Globus pallidus (tissue), 1 donor: ENCODE data around the gene DMBX1.

Experiments used
- DNase-seq: peaks from one replicate; pipeline ENCODE4 v3.0.0-alpha.2; 2015; ENCODE audit warnings: low spot score

The DMBX1 gene

GRCh38 chr1:46506470-46507219, 17.0 kb downstream of the DMBX1 start:
- no peak for DNase-seq

GRCh38 chr1:46508757-46509156, 19.1 kb downstream of the DMBX1 start:
- no peak for DNase-seq

DNA sequence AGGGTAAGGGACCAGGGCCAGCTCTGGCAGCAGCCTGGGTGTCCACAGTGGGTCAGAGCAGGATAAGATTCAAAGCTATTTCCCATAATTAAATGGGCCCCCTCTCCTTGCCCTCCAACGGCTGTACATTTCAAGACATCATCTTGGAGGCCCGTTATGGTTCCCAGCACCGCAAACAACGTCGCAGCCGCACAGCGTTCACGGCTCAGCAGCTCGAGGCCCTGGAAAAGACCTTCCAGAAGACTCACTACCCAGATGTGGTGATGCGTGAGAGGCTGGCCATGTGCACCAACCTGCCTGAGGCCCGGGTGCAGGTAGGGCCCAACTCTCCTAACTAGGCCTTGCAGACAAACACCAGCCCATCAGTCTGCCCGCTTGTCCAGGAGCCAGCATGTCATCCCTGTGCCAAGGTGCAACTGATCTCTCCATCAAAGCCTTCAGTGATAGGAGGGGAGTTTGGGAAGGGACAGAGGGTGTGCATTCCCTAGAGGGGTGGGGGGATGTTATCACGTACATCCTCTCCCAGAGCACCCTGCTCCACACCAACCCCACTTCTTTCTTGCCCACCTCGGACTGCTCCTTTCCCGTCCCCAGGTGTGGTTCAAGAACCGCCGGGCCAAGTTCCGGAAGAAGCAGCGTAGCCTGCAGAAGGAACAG, 20.8 kb downstream of the DMBX1 start:
- DNase-seq = no peak

GRCh38 chr1:46510998-46511365, 21.3 kb downstream of the DMBX1 start:
- no peak for DNase-seq

DNA sequence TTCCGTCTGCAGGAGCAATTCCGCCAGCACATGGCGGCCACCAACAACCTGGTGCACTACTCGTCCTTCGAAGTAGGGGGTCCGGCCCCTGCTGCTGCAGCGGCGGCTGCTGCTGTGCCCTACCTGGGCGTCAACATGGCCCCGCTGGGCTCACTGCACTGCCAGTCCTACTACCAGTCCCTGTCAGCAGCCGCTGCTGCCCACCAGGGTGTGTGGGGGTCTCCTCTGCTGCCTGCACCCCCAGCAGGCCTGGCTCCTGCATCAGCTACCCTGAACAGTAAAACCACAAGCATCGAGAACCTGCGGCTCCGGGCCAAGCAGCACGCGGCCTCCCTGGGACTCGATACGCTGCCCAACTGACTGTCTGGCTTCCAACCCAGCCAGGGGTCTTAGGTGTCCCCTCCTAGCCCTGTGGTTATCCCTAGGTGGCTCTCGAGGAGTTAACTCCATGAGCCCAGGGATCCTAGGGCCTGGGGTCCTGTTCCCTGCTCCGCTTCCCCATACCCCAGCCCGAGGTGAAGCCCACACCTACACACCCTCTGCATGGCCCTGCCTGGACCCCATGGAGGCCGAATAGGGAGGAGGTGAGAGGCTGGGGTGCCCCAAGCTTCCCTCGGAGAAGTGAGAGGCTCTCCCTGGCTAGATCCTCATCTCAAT, 22.6 kb downstream of the DMBX1 start:
- no peak for DNase-seq

DNA sequence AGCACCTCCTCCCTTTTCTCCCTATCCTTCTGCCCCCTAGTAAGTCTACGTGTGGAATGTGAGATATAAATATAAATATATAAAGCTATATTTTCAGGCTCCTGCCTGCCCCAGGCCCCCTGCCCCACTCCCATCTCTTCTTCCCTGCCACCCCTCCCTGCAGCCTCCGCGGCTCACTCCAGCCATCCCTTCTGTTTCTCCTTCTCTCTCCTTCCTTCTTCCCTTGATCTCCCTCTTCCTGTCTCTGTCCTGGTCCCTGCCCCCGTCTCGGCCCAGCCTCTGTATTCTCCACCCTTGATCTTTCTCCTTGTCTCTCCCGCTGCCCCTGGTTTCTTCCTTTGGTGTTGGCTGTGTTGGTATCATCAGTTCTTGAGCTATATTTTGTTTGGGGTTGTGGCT, 23.2 kb downstream of the DMBX1 start:
- no peak for DNase-seq

DNA sequence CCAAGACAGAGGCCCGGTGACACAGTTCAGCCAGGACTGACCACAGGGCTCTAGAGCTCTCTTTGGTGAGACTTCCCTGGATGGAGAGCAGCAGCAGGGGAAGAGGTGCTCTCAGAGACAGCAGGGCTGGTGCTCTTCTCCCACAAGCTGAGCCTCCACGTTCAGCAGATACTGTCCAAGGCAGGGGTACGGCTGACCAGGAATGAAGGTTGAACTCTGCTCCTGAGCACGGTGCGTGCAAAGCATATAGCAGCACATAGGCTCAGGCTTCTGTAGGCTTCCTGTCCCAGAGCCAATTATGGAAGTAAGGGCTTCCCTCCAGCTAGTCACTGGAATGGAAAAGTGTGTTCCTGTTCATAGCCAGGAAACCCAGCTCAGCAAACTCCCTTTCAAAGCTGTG, 23.9 kb downstream of the DMBX1 start:
- no peak for DNase-seq

DNA sequence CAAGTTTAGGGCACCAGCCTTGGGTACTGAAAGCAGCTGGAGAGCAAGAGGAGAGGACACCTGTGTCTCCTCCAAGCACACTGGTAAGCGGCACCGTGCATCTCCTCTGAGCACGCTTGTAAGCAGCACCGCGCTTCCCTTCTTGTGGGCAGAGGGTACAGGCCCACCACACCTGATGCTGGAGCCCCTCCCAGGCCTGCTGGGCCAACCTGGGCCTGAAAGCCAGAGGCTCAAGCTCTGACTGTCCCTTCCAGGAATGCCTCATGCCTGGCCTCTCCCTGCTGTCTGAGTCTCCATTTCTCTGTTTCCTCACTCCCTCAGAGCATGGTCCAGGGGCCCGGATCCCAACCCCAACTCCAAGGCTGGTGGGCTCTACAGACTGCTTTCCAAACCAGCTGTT, 25.9 kb downstream of the DMBX1 start:
- no peak for DNase-seq

DNA sequence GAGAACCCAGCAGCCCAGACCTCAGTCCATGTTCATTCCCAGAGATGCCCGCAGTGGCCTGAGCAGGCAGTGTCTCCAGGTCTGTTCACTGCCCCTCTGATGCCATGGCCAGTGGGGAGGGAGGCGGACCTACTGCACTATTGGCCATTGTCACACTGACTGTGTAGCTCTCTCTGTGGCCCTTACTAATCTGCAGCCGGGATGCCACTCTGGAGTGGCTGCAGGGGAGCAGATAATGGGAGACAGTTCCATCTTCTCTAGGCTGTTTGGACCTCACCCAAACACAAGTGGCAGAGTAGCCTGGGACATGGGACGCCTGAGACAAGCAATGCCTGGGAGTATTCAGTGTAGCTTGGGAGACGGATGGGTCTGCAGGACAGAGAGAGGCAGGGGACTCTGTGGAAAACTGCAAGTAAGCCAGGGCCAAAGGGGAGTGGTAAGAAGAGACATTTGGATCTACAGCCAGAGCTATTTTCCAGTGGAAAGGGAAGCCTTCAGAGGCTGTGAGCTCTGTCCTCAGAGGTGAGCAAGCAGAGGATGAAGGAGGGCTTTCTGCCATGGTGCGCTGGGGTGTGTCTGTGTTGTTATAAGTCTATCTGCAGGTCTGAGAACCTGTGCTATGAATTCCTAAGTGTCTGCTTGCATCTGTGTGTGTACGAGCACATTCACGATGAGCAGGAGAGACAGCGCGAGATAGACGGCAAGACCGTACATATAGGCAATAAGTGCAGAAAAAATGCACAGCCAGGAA, 26.7 kb downstream of the DMBX1 start:
- no peak for DNase-seq

GRCh38 chr1:46517010-46517600, 27.5 kb downstream of the DMBX1 start:
- no peak for DNase-seq

GRCh38 chr1:46517932-46518498, 28.4 kb downstream of the DMBX1 start:
- no peak for DNase-seq

- DNase-seq = no peak
These were observed 29.6 kb downstream of the DMBX1 start for GRCh38 chr1:46519209-46519608.

DNA sequence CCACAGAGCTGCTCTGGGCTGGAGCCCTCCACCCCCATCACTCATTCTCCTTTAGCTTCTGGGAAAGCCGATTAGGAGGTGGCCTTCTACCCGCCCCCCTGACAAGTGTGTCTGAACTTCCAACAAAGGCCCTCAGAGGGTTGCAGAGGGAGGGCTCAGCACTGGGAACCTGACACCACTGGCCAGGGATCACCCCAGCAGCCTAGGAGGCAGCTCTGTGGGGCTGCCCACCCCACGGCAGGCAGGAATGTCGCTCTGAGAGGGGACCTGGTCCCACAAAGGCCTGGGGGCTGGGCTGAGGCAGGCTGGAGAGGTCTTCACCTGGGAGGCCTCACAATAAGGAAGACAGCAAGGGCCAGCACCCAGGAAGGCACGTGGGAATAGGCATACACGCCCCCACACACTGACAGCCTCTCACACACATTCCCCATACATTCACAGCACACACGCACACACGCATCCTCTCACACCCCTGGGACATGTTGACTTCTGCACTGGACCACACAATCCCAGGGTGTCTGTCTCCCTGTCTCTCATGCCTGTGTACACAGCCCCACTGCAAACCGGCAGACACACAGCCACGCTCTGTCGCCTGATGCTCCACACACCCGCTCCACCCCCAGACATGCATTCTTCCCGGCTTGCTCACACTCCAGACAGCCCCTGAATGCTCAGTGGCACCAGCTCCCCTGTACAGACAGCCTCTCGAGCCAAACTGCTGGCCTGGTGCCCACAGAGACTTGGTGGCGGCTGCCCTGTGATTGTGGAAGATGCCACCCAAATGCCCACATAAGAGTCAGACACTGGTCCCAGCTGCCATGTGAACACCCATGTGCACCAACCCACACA, 30.7 kb downstream of the DMBX1 start:
- DNase-seq = no peak

GRCh38 chr1:46521414-46521813, 31.8 kb downstream of the DMBX1 start:
- DNase-seq = no peak

- DNase-seq = peak; percentile 18
These were observed 32.7 kb downstream of the DMBX1 start for GRCh38 chr1:46522184-46522968.

DNA sequence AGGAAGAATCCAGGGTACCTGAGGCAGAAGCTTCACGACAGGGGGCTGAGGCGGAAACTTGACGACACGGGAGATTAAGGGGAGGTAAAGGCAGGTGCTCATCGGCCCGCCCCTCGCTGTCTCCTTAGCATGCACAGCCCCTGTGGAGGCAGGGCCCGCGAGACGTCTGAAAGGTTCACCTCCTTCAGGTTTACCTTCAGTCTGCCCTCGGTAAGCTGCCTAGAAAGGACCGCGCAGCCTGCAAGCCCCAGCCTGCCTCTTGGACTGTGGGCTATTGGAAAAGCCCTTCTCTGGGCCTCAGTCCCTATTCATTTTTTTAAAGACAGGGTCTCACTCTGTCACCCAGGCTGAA, 33.3 kb downstream of the DMBX1 start:
- no peak for DNase-seq

GRCh38 chr1:46523496-46524353, 34.1 kb downstream of the DMBX1 start:
- no peak for DNase-seq

DNA sequence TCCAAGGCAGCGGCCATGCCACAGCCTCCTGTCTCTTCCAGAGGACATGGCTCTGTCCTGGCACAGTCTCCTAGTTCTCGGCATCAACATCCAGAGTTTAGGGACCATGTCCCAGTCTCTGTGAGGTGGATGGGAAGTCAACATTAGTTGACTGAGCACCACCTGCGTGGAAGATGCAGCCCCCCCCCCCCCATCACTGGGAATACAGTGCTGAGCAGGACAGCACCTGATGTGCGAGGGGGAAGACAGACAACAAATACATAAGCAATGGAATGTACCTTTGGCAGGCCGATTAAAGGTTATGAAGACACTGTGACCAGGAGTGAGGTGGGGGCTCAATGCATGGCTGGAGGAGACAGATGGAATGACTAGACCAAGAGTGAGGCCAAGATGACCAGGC, 35.2 kb downstream of the DMBX1 start:
- no peak for DNase-seq

- no peak for DNase-seq
These were observed 35.8 kb downstream of the DMBX1 start for GRCh38 chr1:46525253-46525983.
